Measurements from ENCODE around the gene LRG1.

- TF ChIP-seq CTCF (conservative IDR thresholded peaks at IDR 0.05; ENCODE audit: low read depth, low read length): no peak
- no peak for TF ChIP-seq EZH2 (IDR thresholded peaks at IDR 0.05; ENCODE audit: low read length, unreplicated experiment)
- TF ChIP-seq EZH2phosphoT487 (IDR thresholded peaks at IDR 0.05; ENCODE audit: borderline replicate concordance, low read length): no peak
Observed at GRCh38 chr19:4581666-4582553, 42.1 kb upstream of the LRG1 start.
